SK-N-SH treated with all-trans-retinoic acid at 6 μM for 48 hours (cell line): ENCODE results near the gene DROSHA.

Experiments
- ATAC-seq: fragments of 200-7000 bp; cut with Tn5 transposase; 3 replicates; pipeline ENCODE4 v1.9.1; 2020; ENCODE audit warnings: mild to moderate bottlenecking, moderate library complexity
- ARNTL ChIP-seq: fragments of 450-650 bp; formaldehyde crosslinking; IDR thresholded peaks from 2 replicates; pipeline ENCODE4 v1.5.0; 2020; ENCODE audit warnings: low read depth, mild to moderate bottlenecking, moderate library complexity, borderline replicate concordance
- BACH2 ChIP-seq: fragments of 250-450 bp; sonication (Bioruptor Pico); IDR thresholded peaks from 2 replicates; pipeline ENCODE4 v1.9.0; 2021; ENCODE audit warnings: mild to moderate bottlenecking, borderline replicate concordance
- CSDC2 ChIP-seq: fragments of 250-450 bp; sonication (Bioruptor Pico); IDR thresholded peaks from 2 replicates; pipeline ENCODE4 v1.5.0; 2020; ENCODE audit warnings: mild to moderate bottlenecking, moderate library complexity
- CSRNP3 ChIP-seq: fragments of 250-450 bp; sonication (Bioruptor Pico); IDR thresholded peaks from 2 replicates; pipeline ENCODE4 v1.5.1; 2021; ENCODE audit warnings: mild to moderate bottlenecking, moderate library complexity
- GLIS3 ChIP-seq: fragments of 250-450 bp; sonication (Bioruptor Pico); IDR thresholded peaks from 2 replicates; pipeline ENCODE4 v1.5.0; 2020; ENCODE audit warnings: mild to moderate bottlenecking, moderate library complexity
- OSR1 ChIP-seq: fragments of 250-450 bp; sonication (Bioruptor Pico); IDR thresholded peaks from 2 replicates; pipeline ENCODE4 v1.8.0; 2022; ENCODE audit warnings: moderate library complexity, mild to moderate bottlenecking, inconsistent platforms
- POU6F1 ChIP-seq: fragments of 250-450 bp; sonication (Bioruptor Pico); IDR thresholded peaks from 2 replicates; pipeline ENCODE4 v1.8.0; 2021; ENCODE audit warnings: low read depth, mild to moderate bottlenecking, moderate library complexity, borderline replicate concordance
- PPARA ChIP-seq: fragments of 250-450 bp; sonication (Bioruptor Pico); IDR thresholded peaks from 2 replicates; pipeline ENCODE4 v1.5.0; 2020; ENCODE audit warnings: mild to moderate bottlenecking, borderline replicate concordance
- RARB ChIP-seq: fragments of 250-450 bp; sonication (Bioruptor Pico); IDR thresholded peaks from 2 replicates; pipeline ENCODE4 v1.8.0; 2021; ENCODE audit warnings: mild to moderate bottlenecking, moderate library complexity
- SNAI2 ChIP-seq: fragments of 250-450 bp; sonication (Bioruptor Pico); IDR thresholded peaks from 2 replicates; pipeline ENCODE4 v1.5.0; 2020; ENCODE audit warnings: mild to moderate bottlenecking, moderate library complexity
- TCF4 ChIP-seq: fragments of 250-450 bp; sonication (Bioruptor Pico); IDR thresholded peaks from 2 replicates; pipeline ENCODE4 v1.8.0; 2021; ENCODE audit warnings: mild to moderate bottlenecking, moderate library complexity, borderline replicate concordance
- TOX ChIP-seq: fragments of 250-450 bp; sonication (Bioruptor Pico); IDR thresholded peaks from 2 replicates; pipeline ENCODE4 v1.8.0; 2021; ENCODE audit warnings: mild to moderate bottlenecking, moderate library complexity, borderline replicate concordance
- TSHZ2 ChIP-seq: fragments of 250-450 bp; sonication (Bioruptor Pico); IDR thresholded peaks from 2 replicates; pipeline ENCODE4 v1.5.0; 2020; ENCODE audit warnings: mild to moderate bottlenecking, moderate library complexity
- ZFP3 ChIP-seq: fragments of 250-450 bp; sonication (Bioruptor Pico); IDR thresholded peaks from 2 replicates; pipeline ENCODE4 v1.5.0; 2020; ENCODE audit warnings: mild to moderate bottlenecking, moderate library complexity
- ZFP30 ChIP-seq: fragments of 450-650 bp; formaldehyde crosslinking; IDR thresholded peaks from 2 replicates; pipeline ENCODE4 v1.5.0; 2022; ENCODE audit warnings: mild to moderate bottlenecking, moderate library complexity
- ZNF565 ChIP-seq: fragments of 450-650 bp; formaldehyde crosslinking; conservative IDR thresholded peaks from 2 replicates; pipeline ENCODE4 v1.5.0; 2020; ENCODE audit warnings: low read depth, mild to moderate bottlenecking, moderate library complexity
- ZNF8 ChIP-seq: fragments of 450-650 bp; formaldehyde crosslinking; IDR thresholded peaks from 2 replicates; pipeline ENCODE4 v1.5.0; 2020; ENCODE audit warnings: mild to moderate bottlenecking, moderate library complexity
- TF ChIP-seq, protein P1 (sequence below): fragments of 250-450 bp; sonication (Bioruptor Pico); IDR thresholded peaks from 2 replicates; pipeline ENCODE4 v1.8.0; 2020; ENCODE audit warnings: mild to moderate bottlenecking, moderate library complexity, borderline replicate concordance
- TF ChIP-seq, protein P2 (sequence below): fragments of 250-450 bp; sonication (Bioruptor Pico); IDR thresholded peaks from 2 replicates; pipeline ENCODE4 v1.5.1; 2020; ENCODE audit warnings: low read depth, mild to moderate bottlenecking, moderate library complexity

The DROSHA gene

GRCh38 chr5:31537851-31538250 lies 6.0 kb upstream of the DROSHA start:
- TF ChIP-seq PPARA (CRISPR knock-in tag) (no peak), ZNF565 (CRISPR knock-in tag) (no peak), CSDC2 (no peak), TOX (CRISPR knock-in tag) (no peak), CSRNP3 (no peak)
- peak; percentile 77 for ATAC-seq

DNA sequence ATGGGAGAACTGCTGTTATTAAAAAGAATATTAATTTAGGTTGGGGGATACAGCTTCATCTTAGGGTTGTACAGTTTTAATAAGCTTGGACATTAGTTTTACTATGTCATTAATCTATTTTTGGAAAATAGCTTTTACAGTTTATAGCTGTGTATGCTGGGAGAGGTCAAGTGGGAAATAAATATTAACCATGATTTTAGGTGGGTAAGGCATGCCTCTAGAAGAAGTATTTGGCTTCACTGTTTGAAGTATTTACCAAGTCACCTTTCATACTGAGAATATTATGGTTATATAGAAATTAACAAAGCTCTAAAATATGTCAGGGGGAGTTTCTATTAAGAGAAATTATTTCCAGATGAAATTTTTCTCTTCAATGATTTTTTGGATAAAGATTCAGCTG lies 5.5 kb upstream of the DROSHA start:
- no peak for TF ChIP-seq GLIS3 (CRISPR knock-in tag)
- TF ChIP-seq, protein P1, sequence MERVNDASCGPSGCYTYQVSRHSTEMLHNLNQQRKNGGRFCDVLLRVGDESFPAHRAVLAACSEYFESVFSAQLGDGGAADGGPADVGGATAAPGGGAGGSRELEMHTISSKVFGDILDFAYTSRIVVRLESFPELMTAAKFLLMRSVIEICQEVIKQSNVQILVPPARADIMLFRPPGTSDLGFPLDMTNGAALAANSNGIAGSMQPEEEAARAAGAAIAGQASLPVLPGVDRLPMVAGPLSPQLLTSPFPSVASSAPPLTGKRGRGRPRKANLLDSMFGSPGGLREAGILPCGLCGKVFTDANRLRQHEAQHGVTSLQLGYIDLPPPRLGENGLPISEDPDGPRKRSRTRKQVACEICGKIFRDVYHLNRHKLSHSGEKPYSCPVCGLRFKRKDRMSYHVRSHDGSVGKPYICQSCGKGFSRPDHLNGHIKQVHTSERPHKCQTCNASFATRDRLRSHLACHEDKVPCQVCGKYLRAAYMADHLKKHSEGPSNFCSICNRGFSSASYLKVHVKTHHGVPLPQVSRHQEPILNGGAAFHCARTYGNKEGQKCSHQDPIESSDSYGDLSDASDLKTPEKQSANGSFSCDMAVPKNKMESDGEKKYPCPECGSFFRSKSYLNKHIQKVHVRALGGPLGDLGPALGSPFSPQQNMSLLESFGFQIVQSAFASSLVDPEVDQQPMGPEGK (CRISPR knock-in tag), result no peak
- TF ChIP-seq, protein P2, sequence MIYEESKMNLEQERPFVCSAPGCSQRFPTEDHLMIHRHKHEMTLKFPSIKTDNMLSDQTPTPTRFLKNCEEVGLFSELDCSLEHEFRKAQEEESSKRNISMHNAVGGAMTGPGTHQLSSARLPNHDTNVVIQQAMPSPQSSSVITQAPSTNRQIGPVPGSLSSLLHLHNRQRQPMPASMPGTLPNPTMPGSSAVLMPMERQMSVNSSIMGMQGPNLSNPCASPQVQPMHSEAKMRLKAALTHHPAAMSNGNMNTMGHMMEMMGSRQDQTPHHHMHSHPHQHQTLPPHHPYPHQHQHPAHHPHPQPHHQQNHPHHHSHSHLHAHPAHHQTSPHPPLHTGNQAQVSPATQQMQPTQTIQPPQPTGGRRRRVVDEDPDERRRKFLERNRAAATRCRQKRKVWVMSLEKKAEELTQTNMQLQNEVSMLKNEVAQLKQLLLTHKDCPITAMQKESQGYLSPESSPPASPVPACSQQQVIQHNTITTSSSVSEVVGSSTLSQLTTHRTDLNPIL, result no peak
- TF ChIP-seq, all 23 proteins: peak for 0
- no peak for ATAC-seq

DNA sequence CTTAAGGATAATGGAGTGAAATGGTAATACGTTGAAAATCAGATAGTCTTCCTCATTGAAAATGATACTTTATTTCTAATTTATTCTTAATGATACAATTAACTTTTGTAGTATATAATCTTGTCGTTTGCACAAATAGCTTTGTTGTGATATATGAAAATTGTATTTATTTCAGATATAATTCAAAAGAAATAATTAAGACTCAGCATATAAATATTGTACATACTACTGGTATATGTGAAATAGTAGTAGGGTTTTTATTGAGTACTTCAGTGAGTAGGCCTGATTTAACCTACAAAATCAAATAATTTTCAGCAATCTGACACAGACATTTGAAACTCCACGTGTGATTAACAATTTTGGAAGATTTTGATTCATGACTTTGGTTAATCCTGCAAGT lies 5.0 kb upstream of the DROSHA start:
- ATAC-seq, result no peak
- TF ChIP-seq ZFP3 (CRISPR knock-in tag), result no peak
- no peak for TF ChIP-seq POU6F1
- no peak for TF ChIP-seq TCF4 (CRISPR knock-in tag)
- TF ChIP-seq RARB (CRISPR knock-in tag), result no peak
- TF ChIP-seq BACH2 (CRISPR knock-in tag), result no peak
- TF ChIP-seq OSR1 (CRISPR knock-in tag), result no peak
- TF ChIP-seq ARNTL (CRISPR knock-in tag), result no peak
- no peak for TF ChIP-seq PPARA (CRISPR knock-in tag)

DNA sequence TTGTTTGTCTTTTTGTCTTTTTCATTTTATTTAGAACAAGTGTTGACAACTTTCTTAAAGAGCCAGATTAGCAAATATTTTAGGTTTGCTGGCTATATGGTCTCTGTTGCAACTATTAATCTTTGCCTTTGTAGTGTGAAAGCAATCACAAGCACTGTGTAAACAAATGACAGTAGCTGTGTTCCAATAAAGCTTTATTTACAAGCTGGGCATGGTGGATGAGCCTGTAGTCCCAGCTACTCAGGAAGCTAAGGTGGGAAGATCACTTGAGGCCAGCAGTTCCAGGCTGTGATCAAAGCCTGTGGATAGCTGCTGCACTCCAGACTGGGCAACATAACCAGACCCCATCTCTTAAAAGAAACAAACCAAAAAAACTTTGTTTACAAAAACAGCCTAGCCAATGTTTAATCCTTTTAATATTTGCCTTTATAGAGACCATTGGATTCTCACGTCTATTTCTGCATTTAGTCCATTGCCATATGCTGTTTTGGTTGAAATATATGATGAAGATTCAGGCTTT lies 2.7 kb upstream of the DROSHA start:
- no peak for ATAC-seq
- TF ChIP-seq ZNF8 (CRISPR knock-in tag) (no peak), BACH2 (CRISPR knock-in tag) (no peak), TSHZ2 (CRISPR knock-in tag) (no peak), ZFP30 (CRISPR knock-in tag) (no peak), CSDC2 (no peak), ZNF565 (CRISPR knock-in tag) (no peak), CSRNP3 (no peak), POU6F1 (no peak), SNAI2 (CRISPR knock-in tag) (no peak), PPARA (CRISPR knock-in tag) (no peak), GLIS3 (CRISPR knock-in tag) (no peak)
- TF ChIP-seq, protein P2, result no peak
- TF ChIP-seq, protein P1 (CRISPR knock-in tag), result no peak
